ENCODE measurements around the gene EEF2KMT. TPM values are rescaled to one million over a fixed set of nuclear protein-coding genes. Genes with fewer than 3 reads are reported as not detected.

The EEF2KMT gene
- total RNA-seq, 3 donors from 2014 or later (not counting 1 experiment from before 2014, with no cell fraction given) = 3.0 to 4.7 (median 3.7) TPM

GRCh38 chr16:5066511-5066910, 31.1 kb downstream of the EEF2KMT start:
- Histone ChIP-seq H3K27ac (ENCODE audit: low read length) (no peak overlapping the region), H3K27me3 (ENCODE audit: control insufficient read depth, insufficient read depth, low read length) (no peaks in the 10 kb centered on the region), H3K36me3 (ENCODE audit: control insufficient read depth, insufficient read depth, low read length) (no peaks in the 10 kb centered on the region), H3K9me3 (ENCODE audit: control insufficient read depth, insufficient read depth, low read length) (no peaks in the 10 kb centered on the region), H3K4me1 (ENCODE audit: control insufficient read depth, insufficient read depth, low read length) (peaks cover 5% of the 10 kb centered on the region), H3K4me3 (ENCODE audit: low read length) (no peak overlapping the region)
- no peaks in the 10 kb centered on the region for H3K36me3 Mint-ChIP-seq
- 76% methylated on average over 5 of the region's 6 CpGs for WGBS (ENCODE audit: insufficient coverage)
- ATAC-seq (no peak), DNase-seq (no peak)
- intact Hi-C loops (cut with micrococcal nuclease) = no loop called here
- H3K4me3 Mint-ChIP-seq = no peak overlapping the region
- peaks cover 0 to 7% of the 10 kb centered on the region in 2 donors for H3K27me3 Mint-ChIP-seq (ENCODE audit: low read depth in 2 of 2)
- no peak overlapping the region for H3K27ac Mint-ChIP-seq
- H3K9me3 Mint-ChIP-seq = no peaks in the 10 kb centered on the region
- peaks cover 9% of the 10 kb centered on the region in 2 donors for H3K4me1 Mint-ChIP-seq
- TF ChIP-seq, protein P1, sequence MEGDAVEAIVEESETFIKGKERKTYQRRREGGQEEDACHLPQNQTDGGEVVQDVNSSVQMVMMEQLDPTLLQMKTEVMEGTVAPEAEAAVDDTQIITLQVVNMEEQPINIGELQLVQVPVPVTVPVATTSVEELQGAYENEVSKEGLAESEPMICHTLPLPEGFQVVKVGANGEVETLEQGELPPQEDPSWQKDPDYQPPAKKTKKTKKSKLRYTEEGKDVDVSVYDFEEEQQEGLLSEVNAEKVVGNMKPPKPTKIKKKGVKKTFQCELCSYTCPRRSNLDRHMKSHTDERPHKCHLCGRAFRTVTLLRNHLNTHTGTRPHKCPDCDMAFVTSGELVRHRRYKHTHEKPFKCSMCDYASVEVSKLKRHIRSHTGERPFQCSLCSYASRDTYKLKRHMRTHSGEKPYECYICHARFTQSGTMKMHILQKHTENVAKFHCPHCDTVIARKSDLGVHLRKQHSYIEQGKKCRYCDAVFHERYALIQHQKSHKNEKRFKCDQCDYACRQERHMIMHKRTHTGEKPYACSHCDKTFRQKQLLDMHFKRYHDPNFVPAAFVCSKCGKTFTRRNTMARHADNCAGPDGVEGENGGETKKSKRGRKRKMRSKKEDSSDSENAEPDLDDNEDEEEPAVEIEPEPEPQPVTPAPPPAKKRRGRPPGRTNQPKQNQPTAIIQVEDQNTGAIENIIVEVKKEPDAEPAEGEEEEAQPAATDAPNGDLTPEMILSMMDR (IDR thresholded peaks at IDR 0.05) = no peak

DNA sequence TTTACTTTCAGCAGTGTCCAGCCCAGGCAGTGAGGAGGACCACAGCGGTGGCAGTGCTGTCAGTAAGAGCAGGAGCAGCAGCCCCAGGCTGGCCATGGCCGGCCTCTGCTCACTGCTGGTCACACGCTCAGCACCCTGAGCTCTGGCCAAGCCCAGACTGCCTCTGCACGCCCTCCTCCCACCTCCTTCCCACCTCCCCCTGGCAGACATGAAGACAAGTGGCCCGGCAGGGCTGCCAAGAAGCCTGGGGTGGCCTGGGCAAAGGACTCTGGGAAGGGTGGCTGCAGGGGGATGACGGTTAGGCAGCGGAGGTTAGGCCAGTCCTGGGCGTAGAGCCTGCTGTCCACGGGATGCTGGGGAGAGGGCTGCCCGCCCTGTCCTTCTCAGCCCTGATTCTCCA, 31.8 kb downstream of the EEF2KMT start, which contains the start of gene C16orf89:
Gene C16orf89 (minus strand): TSS at position 144 of the 400 bp plus-strand sequence. CDS start 48 bp downstream, at position 96.
- Histone ChIP-seq H3K36me3 (ENCODE audit: control insufficient read depth, insufficient read depth, low read length) (no peaks in the 10 kb centered on the region), H3K9me3 (ENCODE audit: control insufficient read depth, insufficient read depth, low read length) (no peaks in the 10 kb centered on the region), H3K27ac (ENCODE audit: low read length) (no peak within 1 kb of the TSS), H3K27me3 (ENCODE audit: control insufficient read depth, insufficient read depth, low read length) (no peaks in the 10 kb centered on the region), H3K4me1 (ENCODE audit: control insufficient read depth, insufficient read depth, low read length) (no peaks in the 10 kb centered on the region), H3K4me3 (ENCODE audit: low read length) (no peak within 1 kb of the TSS)
- DNase-seq (no peak), ATAC-seq (no peak)
- Mint-ChIP-seq H3K27me3 (ENCODE audit: low read depth in 2 of 2) (peaks cover 0 to 7% of the 10 kb centered on the region in 2 donors), H3K4me1 (peaks cover 2% of the 10 kb centered on the region in 2 donors), H3K27ac (no peak within 1 kb of the TSS), H3K9me3 (no peaks in the 10 kb centered on the region), H3K4me3 (no peak within 1 kb of the TSS), H3K36me3 (no peaks in the 10 kb centered on the region)
- WGBS (ENCODE audit: insufficient coverage) = 85% methylated on average over 10 of the region's 10 CpGs
- intact Hi-C loops (cut with micrococcal nuclease) = no loop called here
- TF ChIP-seq, protein P1 (IDR thresholded peaks at IDR 0.05) = no peak

DNA sequence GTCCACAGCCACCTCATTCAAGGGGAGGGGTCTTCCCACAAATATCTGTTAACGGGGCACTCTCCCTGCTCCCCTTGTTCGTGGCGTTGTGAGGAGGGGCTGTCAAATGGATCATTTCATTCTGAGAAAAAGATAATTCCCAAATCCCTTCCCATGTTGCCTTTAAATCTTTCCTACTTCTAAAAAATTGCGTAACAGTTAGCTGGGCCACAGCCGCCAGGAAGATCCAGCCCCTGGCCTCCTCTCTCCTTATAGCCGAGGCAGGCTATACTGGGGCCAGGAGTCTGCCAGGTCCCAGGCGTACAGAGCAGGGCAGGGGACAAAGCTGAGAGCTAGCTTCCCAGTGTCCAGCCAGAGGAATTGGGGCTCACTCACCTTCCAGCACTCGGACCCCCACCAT, 32.3 kb downstream of the EEF2KMT start:
- ATAC-seq = no peak
- no peaks in the 10 kb centered on the region for H3K36me3 Mint-ChIP-seq
- Histone ChIP-seq H3K4me1 (ENCODE audit: control insufficient read depth, insufficient read depth, low read length) (no peaks in the 10 kb centered on the region), H3K36me3 (ENCODE audit: control insufficient read depth, insufficient read depth, low read length) (no peaks in the 10 kb centered on the region), H3K9me3 (ENCODE audit: control insufficient read depth, insufficient read depth, low read length) (no peaks in the 10 kb centered on the region), H3K4me3 (ENCODE audit: low read length) (no peak overlapping the region), H3K27ac (ENCODE audit: low read length) (no peak overlapping the region), H3K27me3 (ENCODE audit: control insufficient read depth, insufficient read depth, low read length) (no peaks in the 10 kb centered on the region)
- WGBS (ENCODE audit: insufficient coverage) = 90% methylated on average over 8 of the region's 8 CpGs
- no peak overlapping the region for H3K4me3 Mint-ChIP-seq
- H3K27me3 Mint-ChIP-seq (ENCODE audit: low read depth in 2 of 2) = peaks cover 0 to 7% of the 10 kb centered on the region in 2 donors
- H3K4me1 Mint-ChIP-seq = no peaks in the 10 kb centered on the region
- intact Hi-C loops (cut with micrococcal nuclease) = no loop called here
- no peak for DNase-seq
- no peak overlapping the region for H3K27ac Mint-ChIP-seq
- TF ChIP-seq, protein P1 (IDR thresholded peaks at IDR 0.05) = no peak
- H3K9me3 Mint-ChIP-seq = no peaks in the 10 kb centered on the region

GRCh38 chr16:5064915-5065314, 32.7 kb downstream of the EEF2KMT start:
- no peak for DNase-seq
- Mint-ChIP-seq H3K9me3 (no peaks in the 10 kb centered on the region), H3K4me1 (no peaks in the 10 kb centered on the region), H3K4me3 (no peak overlapping the region), H3K36me3 (no peaks in the 10 kb centered on the region), H3K27ac (no peak overlapping the region), H3K27me3 (ENCODE audit: low read depth in 2 of 2) (peaks cover 0 to 7% of the 10 kb centered on the region in 2 donors)
- no peak for ATAC-seq
- WGBS (ENCODE audit: insufficient coverage) = 91% methylated on average over 6 of the region's 7 CpGs
- Histone ChIP-seq H3K4me3 (ENCODE audit: low read length) (no peak overlapping the region), H3K27ac (ENCODE audit: low read length) (no peak overlapping the region), H3K36me3 (ENCODE audit: control insufficient read depth, insufficient read depth, low read length) (no peaks in the 10 kb centered on the region), H3K4me1 (ENCODE audit: control insufficient read depth, insufficient read depth, low read length) (no peaks in the 10 kb centered on the region), H3K27me3 (ENCODE audit: control insufficient read depth, insufficient read depth, low read length) (no peaks in the 10 kb centered on the region), H3K9me3 (ENCODE audit: control insufficient read depth, insufficient read depth, low read length) (no peaks in the 10 kb centered on the region)
- intact Hi-C loops (cut with micrococcal nuclease) = no loop called here
- TF ChIP-seq, protein P1 (IDR thresholded peaks at IDR 0.05) = no peak
